ENCODE measurements around the gene BNIP5.

Gene BNIP5

DNA sequence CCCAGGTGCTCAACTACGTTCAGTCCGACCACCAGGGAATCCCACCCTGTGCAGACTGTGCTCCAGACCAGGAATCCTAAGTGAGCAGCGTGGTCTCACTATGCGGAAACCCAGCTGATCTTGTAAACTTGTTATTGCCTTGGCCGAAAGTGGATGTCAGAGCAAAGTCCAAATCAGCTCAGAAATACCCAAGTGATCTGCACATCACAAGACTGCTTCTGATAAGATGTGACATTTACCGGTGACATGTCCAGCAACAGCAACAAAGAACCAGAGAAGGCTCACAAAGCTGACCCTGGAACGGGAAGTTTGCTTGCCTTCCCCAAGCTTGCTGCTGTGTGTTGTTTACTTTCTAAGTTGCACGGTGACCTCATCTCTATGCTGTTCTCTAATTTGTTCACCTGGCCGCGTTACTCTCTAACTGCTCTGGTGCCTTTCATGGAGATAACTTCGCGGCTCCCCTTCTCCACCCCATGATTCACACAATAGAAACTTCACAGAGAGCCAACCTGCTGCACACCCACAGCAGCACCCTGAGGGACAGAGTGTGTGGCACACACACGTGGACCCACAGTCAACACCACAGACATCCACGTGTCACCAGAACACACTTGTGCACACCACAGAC, 1.7 kb downstream of the BNIP5 start:
- no peak for DNase-seq (ENCODE audit: low read depth)
- H3K4me3 ChIP-seq (ENCODE audit: low read depth, low read length), result no peak overlapping the region
- TF ChIP-seq, protein P1, sequence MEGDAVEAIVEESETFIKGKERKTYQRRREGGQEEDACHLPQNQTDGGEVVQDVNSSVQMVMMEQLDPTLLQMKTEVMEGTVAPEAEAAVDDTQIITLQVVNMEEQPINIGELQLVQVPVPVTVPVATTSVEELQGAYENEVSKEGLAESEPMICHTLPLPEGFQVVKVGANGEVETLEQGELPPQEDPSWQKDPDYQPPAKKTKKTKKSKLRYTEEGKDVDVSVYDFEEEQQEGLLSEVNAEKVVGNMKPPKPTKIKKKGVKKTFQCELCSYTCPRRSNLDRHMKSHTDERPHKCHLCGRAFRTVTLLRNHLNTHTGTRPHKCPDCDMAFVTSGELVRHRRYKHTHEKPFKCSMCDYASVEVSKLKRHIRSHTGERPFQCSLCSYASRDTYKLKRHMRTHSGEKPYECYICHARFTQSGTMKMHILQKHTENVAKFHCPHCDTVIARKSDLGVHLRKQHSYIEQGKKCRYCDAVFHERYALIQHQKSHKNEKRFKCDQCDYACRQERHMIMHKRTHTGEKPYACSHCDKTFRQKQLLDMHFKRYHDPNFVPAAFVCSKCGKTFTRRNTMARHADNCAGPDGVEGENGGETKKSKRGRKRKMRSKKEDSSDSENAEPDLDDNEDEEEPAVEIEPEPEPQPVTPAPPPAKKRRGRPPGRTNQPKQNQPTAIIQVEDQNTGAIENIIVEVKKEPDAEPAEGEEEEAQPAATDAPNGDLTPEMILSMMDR (IDR thresholded peaks at IDR 0.05; ENCODE audit: low read depth, low read length), result no peak
- TF ChIP-seq MYC (IDR thresholded peaks at IDR 0.05; ENCODE audit: low read depth, low read length) (no peak), POLR2A (IDR thresholded peaks at IDR 0.05; ENCODE audit: extremely low read depth, insufficient read length) (no peak)
- TF ChIP-seq, protein P2, sequence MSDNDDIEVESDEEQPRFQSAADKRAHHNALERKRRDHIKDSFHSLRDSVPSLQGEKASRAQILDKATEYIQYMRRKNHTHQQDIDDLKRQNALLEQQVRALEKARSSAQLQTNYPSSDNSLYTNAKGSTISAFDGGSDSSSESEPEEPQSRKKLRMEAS (IDR thresholded peaks at IDR 0.05; ENCODE audit: low read depth, low read length), result no peak

DNA sequence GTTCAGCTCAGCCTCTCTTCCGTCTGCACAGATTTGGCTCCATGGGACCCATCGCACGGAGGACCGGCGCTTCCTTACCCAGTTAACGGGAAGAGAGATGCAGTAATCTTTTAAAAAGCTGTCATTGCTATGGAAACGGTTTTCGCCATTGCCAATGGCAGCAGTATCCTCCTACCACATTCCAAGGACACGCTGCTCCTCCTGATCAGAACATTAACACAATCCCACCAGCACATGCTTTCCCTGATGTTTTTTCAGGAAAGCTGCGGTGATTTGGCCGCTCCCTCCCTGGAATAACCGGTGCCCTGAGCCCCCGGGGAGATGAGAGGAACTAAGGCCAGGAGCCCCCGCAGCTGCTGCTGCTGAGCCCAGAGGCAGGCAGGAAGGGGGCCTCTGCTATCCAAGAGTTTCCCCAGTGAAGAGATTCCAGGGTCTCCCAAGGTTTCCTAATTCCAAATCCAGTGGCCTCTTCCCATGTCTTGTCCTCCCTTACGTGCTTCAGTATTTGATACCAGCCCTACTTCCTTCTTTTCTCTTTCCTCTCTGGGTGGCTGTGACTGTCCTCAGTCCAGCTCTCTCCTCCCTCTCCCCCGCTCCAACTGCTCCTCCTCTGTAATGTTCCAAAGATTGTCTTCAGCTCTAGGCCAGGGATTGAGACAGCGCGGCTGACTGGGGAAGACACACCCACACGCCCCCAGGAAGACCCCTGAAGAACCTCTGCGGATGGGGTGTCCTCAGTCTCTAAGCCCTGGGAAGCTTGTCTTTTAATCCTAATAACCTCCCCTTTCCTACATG, 2.6 kb downstream of the BNIP5 start:
- no peak for DNase-seq (ENCODE audit: low read depth)
- TF ChIP-seq, protein P1 (IDR thresholded peaks at IDR 0.05; ENCODE audit: low read depth, low read length), result no peak
- TF ChIP-seq, protein P2 (IDR thresholded peaks at IDR 0.05; ENCODE audit: low read depth, low read length), result no peak
- no peak for TF ChIP-seq POLR2A (IDR thresholded peaks at IDR 0.05; ENCODE audit: extremely low read depth, insufficient read length)
- no peak for TF ChIP-seq MYC (IDR thresholded peaks at IDR 0.05; ENCODE audit: low read depth, low read length)
- no peak overlapping the region for H3K4me3 ChIP-seq (ENCODE audit: low read depth, low read length)

DNA sequence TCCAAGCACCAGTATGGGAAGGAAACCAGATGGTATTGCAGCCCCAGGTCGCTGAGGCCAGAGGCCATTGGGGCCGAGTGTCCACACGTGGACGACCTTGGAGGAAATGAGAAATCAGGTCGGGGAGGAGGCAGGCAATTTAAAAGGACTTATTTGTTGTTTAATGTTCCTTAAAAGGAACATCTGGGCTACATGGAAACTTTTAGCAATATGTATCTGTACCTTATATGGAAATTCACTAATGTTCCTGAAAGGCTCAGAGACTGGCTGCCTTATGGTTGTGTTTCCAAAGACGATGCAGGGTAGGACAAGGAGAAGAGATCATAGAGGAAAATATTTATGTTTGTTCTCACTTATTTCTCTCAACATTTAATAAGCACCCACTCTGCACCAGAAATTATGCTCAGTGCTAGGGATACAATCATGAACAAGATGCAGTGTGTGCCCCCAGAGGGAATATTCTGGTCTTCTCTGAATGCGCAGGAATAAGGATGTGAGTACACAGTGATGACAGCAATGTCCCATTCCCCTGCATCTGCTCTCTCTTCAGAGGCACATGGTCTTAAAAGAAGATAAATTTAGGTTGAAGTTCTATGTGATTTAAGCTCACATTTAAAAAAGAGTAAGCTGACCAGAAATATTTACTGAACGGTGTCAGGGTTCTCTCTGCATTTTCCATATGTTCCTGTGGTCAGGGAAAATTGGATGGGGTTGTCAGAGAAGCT, 3.4 kb downstream of the BNIP5 start:
- TF ChIP-seq, protein P2 (IDR thresholded peaks at IDR 0.05; ENCODE audit: low read depth, low read length), result no peak
- TF ChIP-seq, protein P1 (IDR thresholded peaks at IDR 0.05; ENCODE audit: low read depth, low read length), result no peak
- TF ChIP-seq POLR2A (IDR thresholded peaks at IDR 0.05; ENCODE audit: extremely low read depth, insufficient read length) (no peak), MYC (IDR thresholded peaks at IDR 0.05; ENCODE audit: low read depth, low read length) (no peak)
- no peak for DNase-seq (ENCODE audit: low read depth)
- H3K4me3 ChIP-seq (ENCODE audit: low read depth, low read length), result no peak overlapping the region

DNA sequence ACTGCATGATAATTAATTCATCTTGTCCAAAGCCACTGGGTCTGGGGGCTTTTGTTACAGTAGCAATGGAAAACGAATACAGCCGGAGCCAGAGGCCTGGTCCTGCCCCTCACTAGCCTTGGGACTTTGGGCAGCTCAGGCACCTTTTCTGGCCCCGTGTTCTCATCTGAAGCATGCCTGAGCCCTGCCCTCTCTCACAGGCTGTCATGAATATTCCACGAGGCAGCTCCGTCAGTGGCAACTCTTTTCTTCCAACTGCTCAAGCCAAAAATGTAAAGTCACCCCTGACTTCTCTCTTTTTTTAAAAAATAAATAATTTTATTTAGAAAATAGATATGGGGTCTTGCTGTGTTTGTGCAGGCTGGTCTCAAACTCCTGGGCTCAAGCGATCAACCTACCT, 5.3 kb downstream of the BNIP5 start:
- TF ChIP-seq POLR2A (IDR thresholded peaks at IDR 0.05; ENCODE audit: extremely low read depth, insufficient read length) (no peak), MYC (IDR thresholded peaks at IDR 0.05; ENCODE audit: low read depth, low read length) (no peak)
- TF ChIP-seq, protein P1 (IDR thresholded peaks at IDR 0.05; ENCODE audit: low read depth, low read length), result no peak
- TF ChIP-seq, protein P2 (IDR thresholded peaks at IDR 0.05; ENCODE audit: low read depth, low read length), result no peak
- DNase-seq (ENCODE audit: low read depth), result no peak
- H3K4me3 ChIP-seq (ENCODE audit: low read depth, low read length), result no peak overlapping the region

DNA sequence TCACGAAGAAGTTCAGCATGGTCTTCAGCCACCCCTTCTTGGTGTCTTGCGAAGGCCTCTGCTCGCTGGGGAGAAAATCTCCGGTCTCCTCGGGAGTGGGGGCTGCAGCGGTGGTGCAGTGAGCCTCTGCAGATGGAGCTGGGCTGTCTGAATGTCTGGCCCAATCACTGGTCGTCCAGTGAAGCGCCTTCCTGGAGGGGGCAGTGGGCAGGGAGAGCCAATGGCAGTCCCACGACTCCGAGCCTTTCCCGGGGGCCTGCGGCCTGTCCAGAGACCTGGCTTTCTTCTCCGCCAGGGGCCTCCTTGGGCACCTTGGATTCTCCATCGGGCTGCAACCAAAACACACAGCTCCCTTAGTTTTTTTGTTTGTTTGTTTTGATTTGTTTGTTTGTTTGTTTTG, 6.3 kb downstream of the BNIP5 start:
- no peak for DNase-seq (ENCODE audit: low read depth)
- no peak overlapping the region for H3K4me3 ChIP-seq (ENCODE audit: low read depth, low read length)

More for the DNA sequence above, 6.3 kb downstream of the BNIP5 start:
- no peak for TF ChIP-seq POLR2A (IDR thresholded peaks at IDR 0.05; ENCODE audit: extremely low read depth, insufficient read length)
- TF ChIP-seq, protein P1 (IDR thresholded peaks at IDR 0.05; ENCODE audit: low read depth, low read length), result no peak
- no peak for TF ChIP-seq MYC (IDR thresholded peaks at IDR 0.05; ENCODE audit: low read depth, low read length)
- TF ChIP-seq, protein P2 (IDR thresholded peaks at IDR 0.05; ENCODE audit: low read depth, low read length), result no peak
